HepG2 (cell line): ENCODE measurements around the gene TBX5. TPM values are rescaled to one million over a fixed set of nuclear protein-coding genes. Genes with fewer than 3 reads are reported as not detected.

Source experiments
- ATAC-seq: fragments of 200-7000 bp; cut with Tn5 transposase; 3 replicates; pipeline ENCODE4 v1.9.1; 2020; ENCODE audit warnings: mild to moderate bottlenecking, moderate library complexity
- BruUV-seq: library from RNA; stranded (reverse); fragments of 400-500 nt; replicated peaks from 2 replicates; lab custom pipeline; 2021; lab: Mats Ljungman, UMichigan
- CTCF ChIA-PET: fragments of 300-600 bp; formaldehyde crosslinking; extraction: SDS; loops from one replicate; lab custom pipeline; 2021; ENCODE audit warnings: low total read pairs, inconsistent platforms, low intra/inter-chr PET ratio; lab: Yijun Ruan, JAX
- POLR2A ChIA-PET: fragments of 350-600 bp; sonication (Branson Sonifier 250); formaldehyde crosslinking; loops from one replicate; lab custom pipeline; 2020; ENCODE audit warnings: antibody characterized with exemption, inconsistent platforms; lab: Yijun Ruan, JAX
- DNase-seq: peaks from one replicate; pipeline ENCODE4 v3.0.0-alpha.2; 2015; ENCODE audit warnings: low spot score
- FAIRE-seq: peaks from 3 replicates; lab custom pipeline; 2011; peaks lifted over from hg19 to GRCh38; lab: Jason Lieb, UNC
- H2AFZ ChIP-seq: one replicate; pipeline ENCODE4 v1.6.1; 2011; ENCODE audit warnings: low read length, inconsistent platforms
- H3K27ac ChIP-seq: fragments of 300-600 bp; 3 replicates; pipeline ENCODE4 v1.8.0; 2011; ENCODE audit warnings: mixed run types, mild to moderate bottlenecking, mixed read lengths, low read length, inconsistent platforms; ENCODE audit not compliant: insufficient read depth; ENCODE audit errors: extremely low read length
- H3K27me3 ChIP-seq, 2 experiments: fragments of 200-600 bp in 1 of 2; 2 replicates in 1 of 2; 3 replicates in 1 of 2; pipeline versions ENCODE4 v1.6.0 to v1.8.0; 2011; ENCODE audit warnings: low read length in 2 of 2, mild to moderate bottlenecking in 2 of 2, moderate library complexity in 2 of 2, inconsistent platforms in 1 of 2; ENCODE audit not compliant: insufficient read depth in 2 of 2, control insufficient read depth in 1 of 2
- H3K36me3 ChIP-seq, 2 experiments: fragments of 200-600 bp in 1 of 2; replicated peaks in 1 of 2; 2 replicates in 1 of 2; 3 replicates in 1 of 2; pipeline versions ENCODE4 v1.5.1 to v1.8.0; 2011; ENCODE audit warnings: low read length in 2 of 2, inconsistent platforms in 1 of 2; ENCODE audit not compliant: insufficient read depth in 2 of 2, control insufficient read depth in 1 of 2
- H3K4me1 ChIP-seq: 2 replicates; pipeline ENCODE4 v1.5.1; 2012; ENCODE audit warnings: low read length, inconsistent platforms; ENCODE audit not compliant: insufficient read depth
- H3K4me2 ChIP-seq: 2 replicates; pipeline ENCODE4 v1.6.0; 2011; ENCODE audit warnings: low read depth, low read length, inconsistent platforms
- H3K4me3 ChIP-seq, 3 experiments: fragments of 200-600 bp in 1 of 3; sonication (generic), shearing (Covaris generic) in 1 of 3; replicated peaks in 1 of 3; 2 replicates each; pipeline ENCODE4 v1.5.1; 2011 to 2016; ENCODE audit warnings: low read length in 3 of 3, inconsistent platforms in 2 of 3, low read depth in 2 of 3, mild to moderate bottlenecking in 2 of 3, control low read depth in 1 of 3, mixed read lengths in 1 of 3; ENCODE audit not compliant: insufficient read depth in 1 of 3
- H3K79me2 ChIP-seq: one replicate; pipeline ENCODE4 v1.6.1; 2011; ENCODE audit warnings: low read length, inconsistent platforms; ENCODE audit not compliant: insufficient read depth
- H3K9ac ChIP-seq: 2 replicates; pipeline ENCODE4 v1.6.0; 2011; ENCODE audit warnings: mild to moderate bottlenecking, low read depth, low read length, inconsistent platforms; ENCODE audit not compliant: insufficient read depth
- H3K9me3 ChIP-seq: 2 replicates; pipeline ENCODE4 v1.5.1; 2012; ENCODE audit warnings: mild to moderate bottlenecking, low read length
- H4K20me1 ChIP-seq: 2 replicates; pipeline ENCODE4 v1.6.0; 2011; ENCODE audit warnings: inconsistent platforms, mild to moderate bottlenecking, low read length, moderate library complexity; ENCODE audit not compliant: insufficient read depth
- AKAP8 ChIP-seq: sonication (generic); formaldehyde crosslinking; IDR thresholded peaks from 2 replicates; pipeline ENCODE4 v1.5.1; 2020; ENCODE audit warnings: mild to moderate bottlenecking, missing genetic modification reagents
- CENPT ChIP-seq: sonication (generic); formaldehyde crosslinking; IDR thresholded peaks from 2 replicates; pipeline ENCODE4 v1.8.0; 2022; ENCODE audit warnings: low read depth, mild to moderate bottlenecking, moderate library complexity, missing genetic modification reagents
- FOXK2 ChIP-seq: fragments of 450-650 bp; IDR thresholded peaks from 2 replicates; pipeline ENCODE4 v1.6.1; 2016
- FOXO1 ChIP-seq: sonication (generic); formaldehyde crosslinking; IDR thresholded peaks from 2 replicates; pipeline ENCODE4 v1.4.0; 2020; ENCODE audit warnings: missing genetic modification reagents
- KAT8 ChIP-seq: IDR thresholded peaks from 2 replicates; pipeline ENCODE4 v1.6.1; 2016; ENCODE audit warnings: missing genetic modification reagents, missing compliant biosample characterization
- KDM1A ChIP-seq: IDR thresholded peaks from 2 replicates; pipeline ENCODE4 v1.6.1; 2016; ENCODE audit warnings: missing compliant biosample characterization
- KDM5A ChIP-seq: fragments of 200-600 bp; sonication (generic); IDR thresholded peaks from 2 replicates; pipeline ENCODE4 v1.7.0; 2018; ENCODE audit warnings: antibody characterized with exemption, mild to moderate bottlenecking, low read length, borderline replicate concordance
- RBFOX2 ChIP-seq: fragments of 200-400 bp; formaldehyde crosslinking; IDR thresholded peaks from 2 replicates; pipeline ENCODE4 v1.6.1; 2017; ENCODE audit warnings: low read depth, mild to moderate bottlenecking, low read length
- RBM22 ChIP-seq: fragments of 200-400 bp; formaldehyde crosslinking; optimal IDR thresholded peaks from 2 replicates; pipeline ENCODE3; 2017; ENCODE audit warnings: mild to moderate bottlenecking, low read length, moderate library complexity
- RCOR2 ChIP-seq: IDR thresholded peaks from 2 replicates; pipeline ENCODE4 v1.6.1; 2016; ENCODE audit warnings: missing biosample characterization, missing genetic modification reagents
- ZFX ChIP-seq: sonication (generic); formaldehyde crosslinking; IDR thresholded peaks from 2 replicates; pipeline ENCODE4 v1.4.0; 2020; ENCODE audit warnings: mild to moderate bottlenecking, low read depth, missing genetic modification reagents, moderate library complexity
- ZNF496 ChIP-seq: sonication (generic); formaldehyde crosslinking; IDR thresholded peaks from 2 replicates; pipeline ENCODE4 v1.8.1; 2023; ENCODE audit warnings: mild to moderate bottlenecking, moderate library complexity, missing genetic modification reagents; ENCODE audit not compliant: insufficient replicate concordance
- ZNF766 ChIP-seq: sonication (generic); formaldehyde crosslinking; IDR thresholded peaks from 2 replicates; pipeline ENCODE4 v1.5.0; 2020; ENCODE audit warnings: missing genetic modification reagents, borderline replicate concordance
- ZSCAN29 ChIP-seq: sonication (generic); formaldehyde crosslinking; conservative IDR thresholded peaks from 2 replicates; pipeline ENCODE4 v1.4.0; 2020; ENCODE audit warnings: mild to moderate bottlenecking, missing genetic modification reagents
- WGBS: methylation state at CpG from one replicate; pipeline ENCODE4 v1.1.6; 2017; ENCODE audit warnings: low lambda C conversion rate; 5-methylcytosine and 5-hydroxymethylcytosine counted together
- in situ Hi-C: cut with HindIII; loops from 2 replicates; pipeline ENCODE4 v1.10.0; 2017; ENCODE audit warnings: low pct_unique_long_range_greater_than_20kb; ENCODE audit not compliant: extremely low pct_ligation_motif_present
- intact Hi-C: fragments of 100-400 bp; cut with micrococcal nuclease; formaldehyde crosslinking; loops from one replicate; pipeline ENCODE4 v1.10.0; 2022; ENCODE audit not compliant: unreplicated experiment
- polyA plus RNA-seq, 8 experiments: library from polyadenylated mRNA; depleted of rRNA in 3 of 8; stranded (reverse) in 7 of 8; unstranded in 1 of 8; fragments of >200 nt; fragmentation: Illumina TruSeq in 4 of 8; extraction: Trizol in 4 of 8; gene quantifications; 2 replicates each; pipeline versions ENCODE4 v1.2.1 to v1.2.3, GENCODE V29; 2011 to 2016; ENCODE audit warnings: low read depth in 4 of 8, missing spikeins in 1 of 8, mixed read lengths in 1 of 8; ENCODE audit not compliant: insufficient read depth in 1 of 8
- total RNA-seq, 5 experiments: library from RNA; depleted of rRNA; stranded (reverse); fragments of >200 nt; fragmentation: Illumina TruSeq; extraction: Trizol; gene quantifications; 2 replicates each; pipeline ENCODE4 v1.2.3, GENCODE V29; 2016; ENCODE audit warnings: low read depth in 1 of 5
- TF ChIP-seq, protein P1 (sequence below): sonication (generic); formaldehyde crosslinking; IDR thresholded peaks from 2 replicates; pipeline ENCODE4 v1.4.0; 2020; ENCODE audit warnings: mild to moderate bottlenecking, missing genetic modification reagents
- TF ChIP-seq, protein P2 (sequence below): sonication (generic); formaldehyde crosslinking; IDR thresholded peaks from 2 replicates; pipeline ENCODE4 v1.5.0; 2020; ENCODE audit warnings: mild to moderate bottlenecking, missing genetic modification reagents

TBX5 gene
- total and polyA plus RNA-seq, 2 of the 13 experiments (the other 11 are each of a cell fraction or from before 2014, with no cell fraction given) = not detected

DNA sequence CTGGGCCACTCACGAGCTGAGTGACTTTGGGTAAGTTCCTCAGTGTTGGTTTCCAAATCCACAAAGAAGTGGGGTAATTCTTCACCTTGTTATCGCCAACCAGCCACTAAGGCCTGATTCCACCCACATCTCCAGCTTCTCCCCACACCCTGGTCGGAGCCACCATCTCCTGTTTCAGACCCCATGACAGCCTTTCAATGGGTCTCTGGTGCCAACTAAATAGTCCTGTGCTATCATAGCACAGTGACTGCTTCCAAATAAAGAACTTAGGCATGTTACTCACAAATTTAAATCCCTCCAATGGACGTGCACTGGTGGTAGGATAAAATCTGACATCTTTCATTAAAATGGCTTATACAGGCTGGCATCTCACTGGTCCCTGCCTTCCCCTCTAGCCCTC is 44.0 kb downstream of the TBX5 start:
- Histone ChIP-seq H3K27ac (no peak overlapping the region), H3K27me3 (no peaks in the 10 kb centered on the region), H3K4me2 (no peak overlapping the region), H3K36me3 (no peaks in the 10 kb centered on the region), H3K9ac (no peak overlapping the region), H3K79me2 (no peaks in the 10 kb centered on the region), H4K20me1 (no peaks in the 10 kb centered on the region), H3K4me1 (no peaks in the 10 kb centered on the region), H2AFZ (no peak overlapping the region), H3K9me3 (peaks cover 7% of the 10 kb centered on the region), H3K4me3 (no peak overlapping the region)
- ATAC-seq = no peak
- intact Hi-C loops = no loop called here
- DNase-seq = no peak
- 0% methylated on average over 3 of the region's 4 CpGs for WGBS
- TF ChIP-seq KDM5A = no peak
- no peak for TF ChIP-seq RBM22
- no peak for TF ChIP-seq ZNF766 (CRISPR knock-in tag)
- TF ChIP-seq, protein P1, sequence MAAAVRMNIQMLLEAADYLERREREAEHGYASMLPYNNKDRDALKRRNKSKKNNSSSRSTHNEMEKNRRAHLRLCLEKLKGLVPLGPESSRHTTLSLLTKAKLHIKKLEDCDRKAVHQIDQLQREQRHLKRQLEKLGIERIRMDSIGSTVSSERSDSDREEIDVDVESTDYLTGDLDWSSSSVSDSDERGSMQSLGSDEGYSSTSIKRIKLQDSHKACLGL = no peak
- TF ChIP-seq ZFX = no peak
- CTCF ChIA-PET = no interaction called here
- in situ Hi-C loops = no loop called here
- POLR2A ChIA-PET = no interaction called here
- no TSS peak for BruUV-seq
- no peak for FAIRE-seq

DNA sequence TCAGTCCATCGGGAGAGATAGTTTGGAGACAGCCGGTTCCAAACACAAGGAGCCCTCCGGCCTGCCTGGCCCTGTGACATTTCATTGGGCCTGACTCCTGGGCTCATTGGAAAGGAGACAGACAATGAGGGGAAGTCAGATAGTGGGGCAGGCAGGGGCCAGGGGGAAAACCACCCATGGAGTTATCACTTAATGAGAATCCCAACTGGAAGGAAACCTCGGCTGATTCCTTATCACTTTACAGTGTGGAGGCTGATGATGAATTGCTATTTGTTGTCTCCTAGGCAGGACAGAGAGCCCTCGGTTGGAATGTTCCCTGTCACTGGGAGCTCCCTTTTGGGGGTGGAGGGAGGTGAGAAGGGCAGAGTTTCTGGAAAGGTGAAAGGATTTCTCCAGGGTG is 44.4 kb downstream of the TBX5 start:
- no peaks in the 10 kb centered on the region for H3K36me3 ChIP-seq
- no peaks in the 10 kb centered on the region for H4K20me1 ChIP-seq
- no peaks in the 10 kb centered on the region for H3K4me1 ChIP-seq
- no peak overlapping the region for H3K27ac ChIP-seq
- no peaks in the 10 kb centered on the region for H3K27me3 ChIP-seq
- H3K9ac ChIP-seq = no peak overlapping the region
- BruUV-seq = no TSS peak
- DNase-seq = no peak
- ChIA-PET POLR2A (no interaction called here), CTCF (no interaction called here)
- no peak overlapping the region for H3K4me3 ChIP-seq
- in situ Hi-C loops (no loop called here), intact Hi-C loops (no loop called here)
- no peak for FAIRE-seq
- ATAC-seq = no peak
- peaks cover 6% of the 10 kb centered on the region for H3K9me3 ChIP-seq
- H2AFZ ChIP-seq = no peak overlapping the region
- no peaks in the 10 kb centered on the region for H3K79me2 ChIP-seq
- 14% methylated on average over 5 of the region's 5 CpGs for WGBS
- no peak overlapping the region for H3K4me2 ChIP-seq
- TF ChIP-seq, protein P2, sequence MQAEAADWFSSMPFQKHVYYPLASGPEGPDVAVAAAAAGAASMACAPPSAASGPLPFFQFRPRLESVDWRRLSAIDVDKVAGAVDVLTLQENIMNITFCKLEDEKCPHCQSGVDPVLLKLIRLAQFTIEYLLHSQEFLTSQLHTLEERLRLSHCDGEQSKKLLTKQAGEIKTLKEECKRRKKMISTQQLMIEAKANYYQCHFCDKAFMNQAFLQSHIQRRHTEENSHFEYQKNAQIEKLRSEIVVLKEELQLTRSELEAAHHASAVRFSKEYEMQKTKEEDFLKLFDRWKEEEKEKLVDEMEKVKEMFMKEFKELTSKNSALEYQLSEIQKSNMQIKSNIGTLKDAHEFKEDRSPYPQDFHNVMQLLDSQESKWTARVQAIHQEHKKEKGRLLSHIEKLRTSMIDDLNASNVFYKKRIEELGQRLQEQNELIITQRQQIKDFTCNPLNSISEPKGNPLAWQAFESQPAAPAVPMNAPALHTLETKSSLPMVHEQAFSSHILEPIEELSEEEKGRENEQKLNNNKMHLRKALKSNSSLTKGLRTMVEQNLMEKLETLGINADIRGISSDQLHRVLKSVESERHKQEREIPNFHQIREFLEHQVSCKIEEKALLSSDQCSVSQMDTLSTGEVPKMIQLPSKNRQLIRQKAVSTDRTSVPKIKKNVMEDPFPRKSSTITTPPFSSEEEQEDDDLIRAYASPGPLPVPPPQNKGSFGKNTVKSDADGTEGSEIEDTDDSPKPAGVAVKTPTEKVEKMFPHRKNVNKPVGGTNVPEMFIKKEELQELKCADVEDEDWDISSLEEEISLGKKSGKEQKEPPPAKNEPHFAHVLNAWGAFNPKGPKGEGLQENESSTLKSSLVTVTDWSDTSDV = no peak
- TF ChIP-seq FOXO1 (CRISPR knock-in tag) (no peak), FOXK2 (no peak), KDM1A (no peak), RBFOX2 (no peak), AKAP8 (CRISPR knock-in tag) (no peak), ZNF496 (CRISPR knock-in tag) (no peak), RCOR2 (CRISPR knock-in tag) (no peak), CENPT (CRISPR knock-in tag) (no peak), KAT8 (no peak), ZSCAN29 (CRISPR knock-in tag) (no peak)
